ENCODE results near the gene PDE6D.

PDE6D gene

GRCh38 chr2:231706731-231707624 lies 74.1 kb downstream of the PDE6D start:
- DNase-seq, result peak; percentile 99

GRCh38 chr2:231704017-231704416 lies 77.1 kb downstream of the PDE6D start:
- DNase-seq, result no peak

GRCh38 chr2:231701456-231702373 lies 79.4 kb downstream of the PDE6D start:
- DNase-seq, result peak; percentile 63

GRCh38 chr2:231699006-231699405 lies 82.1 kb downstream of the PDE6D start:
- DNase-seq, result no peak

GRCh38 chr2:231696004-231696367 lies 85.1 kb downstream of the PDE6D start:
- no peak for DNase-seq

GRCh38 chr2:231693956-231694355 lies 87.1 kb downstream of the PDE6D start:
- DNase-seq, result peak; percentile 44

- DNase-seq, result no peak
Measured at GRCh38 chr2:231692847-231693246, 88.2 kb downstream of the PDE6D start.

- no peak for DNase-seq
Measured at GRCh38 chr2:231691251-231691772, 89.8 kb downstream of the PDE6D start.

- no peak for DNase-seq
Measured at GRCh38 chr2:231689124-231689893, 91.8 kb downstream of the PDE6D start.

- DNase-seq, result peak; percentile 47
Measured at GRCh38 chr2:231688719-231689118, 92.4 kb downstream of the PDE6D start.

- DNase-seq, result no peak
Measured at GRCh38 chr2:231687961-231688360, 93.1 kb downstream of the PDE6D start.

- peak; percentile 94 for DNase-seq
Measured at GRCh38 chr2:231687133-231687852, 93.8 kb downstream of the PDE6D start.

- peak; percentile 45 for DNase-seq
Measured at GRCh38 chr2:231686192-231687100, 94.6 kb downstream of the PDE6D start.

GRCh38 chr2:231685349-231686191 lies 95.5 kb downstream of the PDE6D start:
- peak; percentile 68 for DNase-seq

- DNase-seq, result no peak
Measured at GRCh38 chr2:231684314-231685223, 96.5 kb downstream of the PDE6D start.

GRCh38 chr2:231683292-231684235 lies 97.5 kb downstream of the PDE6D start:
- no peak for DNase-seq

GRCh38 chr2:231682603-231683291 lies 98.3 kb downstream of the PDE6D start:
- DNase-seq, result no peak

All from islet precursor cell (in vitro differentiated cells).